T-helper 17 cell (primary cell): Measurements from ENCODE around the gene P2RX7. TPM values are rescaled to one million over a fixed set of nuclear protein-coding genes. Genes with fewer than 3 reads are reported as not detected.
"Not testable (repeated sequence)": the region's sequence is repeated elsewhere in the genome, so short reads cannot be mapped to it uniquely, and the experiment has no call there.

Experiments
- ATAC-seq: fragments of 150-1000 bp; cut with Tn5 transposase; 2 replicates; pipeline ENCODE4 v1.10.0; 2021; ENCODE audit warnings: mild to moderate bottlenecking, moderate library complexity
- DNase-seq, 3 donors: peaks; one replicate each; pipeline versions ENCODE4 v3.0.0 to v3.0.0-alpha.2; 2020 to 2021
- H3K9me3 ChIP-seq: one replicate; pipeline ENCODE4 v1.7.0; 2013; ENCODE audit warnings: low read length, mild to moderate bottlenecking; ENCODE audit not compliant: control insufficient read depth, poor library complexity, severe bottlenecking
- H3K27ac Mint-ChIP-seq: one replicate; pipeline ENCODE4 v1.8.0; 2022; ENCODE audit warnings: mild to moderate bottlenecking, moderate library complexity, mixed read lengths
- H3K27me3 Mint-ChIP-seq: one replicate; pipeline ENCODE4 v1.8.0; 2022; ENCODE audit warnings: mixed read lengths
- H3K36me3 Mint-ChIP-seq: one replicate; pipeline ENCODE4 v1.8.0; 2022; ENCODE audit warnings: low read depth, mixed read lengths
- H3K4me1 Mint-ChIP-seq: one replicate; pipeline ENCODE4 v1.8.0; 2022; ENCODE audit warnings: mild to moderate bottlenecking, mixed read lengths
- H3K4me3 Mint-ChIP-seq: one replicate; pipeline ENCODE4 v1.8.0; 2022; ENCODE audit warnings: mild to moderate bottlenecking, moderate library complexity, mixed read lengths
- total RNA-seq, 4 donors: library from RNA in 2 of 4; stranded (reverse) in 2 of 4; gene quantifications; one replicate each; pipeline ENCODE4 v1.2.3 and lab custom pipeline; 2022 to 2026

The P2RX7 gene
- total RNA-seq, 2 donors from 2014 or later, result 6.3 to 10.4 TPM

- Mint-ChIP-seq H3K4me3 (no peak overlapping the region), H3K27me3 (no peaks in the 10 kb centered on the region), H3K4me1 (no peaks in the 10 kb centered on the region), H3K36me3 (no peaks in the 10 kb centered on the region), H3K27ac (no peak overlapping the region)
- DNase-seq (no peak), ATAC-seq (no peak)
- H3K9me3 ChIP-seq, result no peaks in the 10 kb centered on the region
Observed at GRCh38 chr12:121198949-121199348, 66.3 kb downstream of the P2RX7 start.

DNA sequence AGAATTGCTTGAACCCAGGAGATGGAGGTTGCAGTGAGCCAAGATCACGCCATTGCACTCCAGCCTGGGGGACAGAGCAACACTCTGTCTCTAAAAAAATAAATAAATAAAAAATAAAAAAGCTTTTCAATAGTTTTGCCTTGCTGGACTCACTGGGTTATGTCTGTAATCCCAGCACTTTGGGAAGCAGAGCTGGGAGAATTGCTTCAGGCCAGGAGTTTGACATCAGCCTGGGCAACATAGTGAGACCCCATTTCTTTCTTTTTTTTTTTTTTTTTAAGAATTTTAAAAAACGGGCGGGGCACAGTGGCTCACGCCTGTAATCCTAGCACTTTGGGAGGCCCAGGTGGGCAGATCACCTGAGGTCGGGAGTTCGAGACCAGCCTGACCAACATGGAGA lies 68.5 kb downstream of the P2RX7 start:
- H3K4me1 Mint-ChIP-seq, DNase-seq, H3K9me3 ChIP-seq, ATAC-seq, H3K4me3 Mint-ChIP-seq, H3K27me3 Mint-ChIP-seq, H3K36me3 Mint-ChIP-seq, H3K27ac Mint-ChIP-seq: not testable (repeated sequence)

GRCh38 chr12:121202407-121203355 lies 70.0 kb downstream of the P2RX7 start:
- H3K27ac Mint-ChIP-seq, result no peak overlapping the region
- H3K4me1 Mint-ChIP-seq, result peaks cover 2% of the 10 kb centered on the region
- H3K9me3 ChIP-seq, result no peaks in the 10 kb centered on the region
- H3K36me3 Mint-ChIP-seq, result no peaks in the 10 kb centered on the region
- no peaks in the 10 kb centered on the region for H3K27me3 Mint-ChIP-seq
- DNase-seq, result no peak
- no peak overlapping the region for H3K4me3 Mint-ChIP-seq
- ATAC-seq, result no peak

GRCh38 chr12:121203482-121203881 lies 70.8 kb downstream of the P2RX7 start:
- H3K36me3 Mint-ChIP-seq, result no peaks in the 10 kb centered on the region
- H3K27ac Mint-ChIP-seq, result no peak overlapping the region
- no peaks in the 10 kb centered on the region for H3K9me3 ChIP-seq
- no peaks in the 10 kb centered on the region for H3K27me3 Mint-ChIP-seq
- ATAC-seq (no peak), DNase-seq (no peak)
- peaks cover 2% of the 10 kb centered on the region for H3K4me1 Mint-ChIP-seq
- no peak overlapping the region for H3K4me3 Mint-ChIP-seq

GRCh38 chr12:121205491-121205890 lies 72.8 kb downstream of the P2RX7 start:
- no peak overlapping the region for H3K27ac Mint-ChIP-seq

DNA sequence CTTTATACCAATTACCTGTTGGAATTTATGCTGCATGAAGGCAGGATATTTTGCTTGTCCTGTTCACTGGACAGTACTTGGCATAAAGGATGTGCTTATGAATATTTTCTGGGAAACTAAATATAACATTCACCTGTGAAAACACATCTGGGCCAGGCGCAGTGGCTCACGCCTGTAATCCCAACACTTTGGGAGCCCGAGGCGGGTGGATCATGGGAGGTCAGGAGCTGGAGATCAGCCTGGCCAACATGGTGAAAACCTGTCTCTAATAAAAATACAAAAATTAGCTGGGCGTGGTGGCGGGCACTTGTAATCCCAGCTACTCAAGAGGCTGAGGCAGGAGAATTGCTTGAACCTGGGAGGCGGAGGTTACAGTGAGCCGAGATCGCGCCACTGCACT lies 75.9 kb downstream of the P2RX7 start:
- H3K27me3 Mint-ChIP-seq, H3K36me3 Mint-ChIP-seq: not testable (repeated sequence)

More at GRCh38 chr12:121205491-121205890, 72.8 kb downstream of the P2RX7 start:
- no peaks in the 10 kb centered on the region for H3K27me3 Mint-ChIP-seq
- no peaks in the 10 kb centered on the region for H3K9me3 ChIP-seq
- DNase-seq (no peak), ATAC-seq (no peak)
- no peaks in the 10 kb centered on the region for H3K36me3 Mint-ChIP-seq
- H3K4me1 Mint-ChIP-seq, result peaks cover 4% of the 10 kb centered on the region
- no peak overlapping the region for H3K4me3 Mint-ChIP-seq

DNA sequence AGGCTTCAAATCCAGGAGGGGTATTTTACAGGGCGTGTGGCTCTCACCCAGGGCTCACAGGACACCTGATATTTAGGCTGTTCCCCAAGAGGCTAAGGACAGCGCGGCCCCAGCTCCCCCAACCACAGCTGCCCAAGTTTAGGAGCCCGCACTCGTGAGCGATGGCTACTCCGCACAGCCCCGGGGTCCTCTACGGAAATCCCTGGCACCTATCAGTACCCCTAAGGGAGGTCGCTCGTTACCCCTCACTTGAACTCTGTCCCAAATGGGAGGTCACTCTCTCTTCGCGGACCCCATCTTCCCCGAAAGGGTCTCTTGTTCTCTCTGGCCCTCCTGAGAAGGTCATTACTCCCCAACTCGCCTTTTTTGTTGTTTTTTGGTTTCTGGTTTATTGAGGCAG lies 76.5 kb downstream of the P2RX7 start:
- peaks cover under 1% of the 10 kb centered on the region for H3K36me3 Mint-ChIP-seq
- peak overlapping the region; percentile 96 for H3K4me3 Mint-ChIP-seq
- no peak for DNase-seq
- peaks cover 17% of the 10 kb centered on the region for H3K4me1 Mint-ChIP-seq
- H3K27ac Mint-ChIP-seq, result peak overlapping the region; percentile 97
- no peaks in the 10 kb centered on the region for H3K27me3 Mint-ChIP-seq
- no peaks in the 10 kb centered on the region for H3K9me3 ChIP-seq
- ATAC-seq, result no peak

More for the DNA sequence above, 75.9 kb downstream of the P2RX7 start:
- Mint-ChIP-seq H3K27ac (peak overlapping the region; percentile 97), H3K4me1 (peaks cover 15% of the 10 kb centered on the region)
- H3K9me3 ChIP-seq, H3K4me3 Mint-ChIP-seq, DNase-seq, ATAC-seq: not testable (repeated sequence)

DNA sequence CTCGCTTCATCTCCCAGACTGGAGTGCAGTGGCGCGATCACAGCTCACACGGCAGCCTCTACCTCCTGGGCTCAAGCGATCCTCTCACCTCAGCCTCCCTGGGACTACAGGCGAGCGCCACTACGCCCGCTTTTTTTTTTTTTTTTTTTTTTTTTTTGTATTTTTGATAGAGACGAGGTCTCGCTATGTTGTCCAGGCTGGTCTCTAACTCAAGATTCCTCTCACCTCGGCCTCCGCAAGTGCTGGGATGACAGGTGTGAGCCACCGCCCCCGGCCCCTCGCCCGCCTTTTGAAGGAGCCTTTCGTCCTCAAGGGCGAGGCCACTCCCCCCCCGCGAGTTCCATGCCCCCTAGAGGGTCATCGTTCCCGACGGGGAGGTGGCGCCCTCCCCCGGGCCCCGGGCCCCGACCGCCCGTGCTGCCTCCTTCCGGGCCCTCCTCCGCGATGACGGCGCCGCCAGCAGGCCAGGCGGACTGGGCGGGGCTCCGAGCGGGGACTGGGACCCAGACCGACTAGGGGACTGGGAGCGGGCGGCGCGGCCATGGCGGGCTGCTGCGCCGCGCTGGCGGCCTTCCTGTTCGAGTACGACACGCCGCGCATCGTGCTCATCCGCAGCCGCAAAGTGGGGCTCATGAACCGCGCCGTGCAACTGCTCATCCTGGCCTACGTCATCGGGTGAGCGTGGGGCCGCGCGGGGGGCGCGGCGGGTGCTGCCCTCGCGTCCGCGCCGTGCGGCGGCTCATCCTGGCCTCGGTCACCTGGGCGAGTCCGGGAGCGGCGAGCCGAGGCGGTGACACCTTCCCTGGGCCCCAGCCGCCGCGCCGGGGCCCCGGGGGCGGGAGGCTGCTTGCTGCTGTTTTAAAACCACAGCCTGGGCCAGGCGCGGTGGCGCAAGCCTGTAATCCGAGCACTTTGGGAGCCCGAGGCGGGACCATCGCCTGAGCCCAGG lies 77.2 kb downstream of the P2RX7 start, which contains the start of gene P2RX4:
Gene P2RX4, plus strand, starts transcription at position 506 of the 949 bp plus-strand sequence. Its CDS starts 36 bp downstream, at position 542.
- peak within 1 kb of the TSS; percentile 97 for H3K27ac Mint-ChIP-seq
- no peaks in the 10 kb centered on the region for H3K9me3 ChIP-seq
- DNase-seq, result peak; percentile 76 to 82 (median 79)
- peak within 1 kb of the TSS; percentile 96 for H3K4me3 Mint-ChIP-seq
- ATAC-seq, result peak; percentile 88
- H3K36me3 Mint-ChIP-seq, result peaks cover 2% of the 10 kb centered on the region
- no peaks in the 10 kb centered on the region for H3K27me3 Mint-ChIP-seq
- peaks cover 19% of the 10 kb centered on the region for H3K4me1 Mint-ChIP-seq

GRCh38 chr12:121212875-121213274 lies 80.2 kb downstream of the P2RX7 start:
- no peak overlapping the region for H3K4me3 Mint-ChIP-seq
- no peak for ATAC-seq
- H3K4me1 Mint-ChIP-seq, result peaks cover 26% of the 10 kb centered on the region
- H3K27ac Mint-ChIP-seq, result no peak overlapping the region
- no peak for DNase-seq
- H3K27me3 Mint-ChIP-seq, result no peaks in the 10 kb centered on the region
- H3K9me3 ChIP-seq, result no peaks in the 10 kb centered on the region
- peaks cover 5% of the 10 kb centered on the region for H3K36me3 Mint-ChIP-seq

GRCh38 chr12:121214166-121214777 lies 81.6 kb downstream of the P2RX7 start:
- ATAC-seq, result no peak
- Mint-ChIP-seq H3K36me3 (peaks cover 6% of the 10 kb centered on the region), H3K4me3 (peak overlapping the region; percentile 70), H3K4me1 (peaks cover 26% of the 10 kb centered on the region), H3K27ac (peak overlapping the region; percentile 93), H3K27me3 (no peaks in the 10 kb centered on the region)
- no peak for DNase-seq
- H3K9me3 ChIP-seq, result no peaks in the 10 kb centered on the region

DNA sequence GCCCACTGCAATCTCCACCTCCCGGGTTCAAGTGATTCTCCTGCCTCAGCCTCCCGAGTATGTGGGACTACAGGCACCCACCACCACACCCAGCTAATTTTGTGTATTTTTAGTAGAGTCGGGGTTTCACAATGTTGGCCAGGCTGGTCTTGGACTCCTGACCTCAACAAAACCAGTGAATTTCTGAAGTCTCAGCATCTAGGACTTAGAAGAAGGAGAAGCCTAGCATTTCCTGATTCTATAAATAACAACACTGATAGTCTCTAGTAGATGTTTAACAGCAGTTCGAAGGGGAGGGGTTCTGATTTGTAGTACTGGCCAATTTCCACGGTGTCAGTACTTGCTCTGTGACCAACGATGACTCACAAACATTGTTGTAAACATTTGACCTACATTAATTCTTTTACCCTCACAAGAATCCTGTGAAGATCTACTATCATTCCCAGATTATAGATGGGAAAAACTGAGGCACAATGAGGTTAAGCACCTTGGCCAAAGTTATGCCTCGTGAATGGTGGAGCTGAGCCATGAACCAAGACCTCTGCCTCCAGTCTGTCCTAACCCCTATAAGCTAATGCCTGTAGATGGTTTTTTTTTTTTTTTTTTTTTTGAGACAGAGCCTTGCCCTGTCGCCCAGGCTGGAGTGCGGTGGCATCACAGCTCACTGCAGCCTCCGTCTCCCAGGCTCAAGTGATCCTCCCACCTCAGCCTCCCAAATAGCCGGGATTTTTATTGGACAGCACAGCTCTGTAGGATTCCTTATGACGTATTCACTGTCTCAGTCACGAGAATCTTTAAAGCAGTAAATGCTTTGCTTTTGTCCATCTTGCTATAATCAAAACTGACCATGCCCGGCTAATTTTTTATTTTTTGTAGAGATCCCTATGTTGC lies 82.4 kb downstream of the P2RX7 start:
- DNase-seq (no peak), ATAC-seq (peak; percentile 8)
- peaks cover 9% of the 10 kb centered on the region for H3K36me3 Mint-ChIP-seq
- peak overlapping the region; percentile 70 for H3K4me3 Mint-ChIP-seq
- peak overlapping the region; percentile 93 for H3K27ac Mint-ChIP-seq
- H3K27me3 Mint-ChIP-seq, result no peaks in the 10 kb centered on the region
- peaks cover 27% of the 10 kb centered on the region for H3K4me1 Mint-ChIP-seq
- no peaks in the 10 kb centered on the region for H3K9me3 ChIP-seq

DNA sequence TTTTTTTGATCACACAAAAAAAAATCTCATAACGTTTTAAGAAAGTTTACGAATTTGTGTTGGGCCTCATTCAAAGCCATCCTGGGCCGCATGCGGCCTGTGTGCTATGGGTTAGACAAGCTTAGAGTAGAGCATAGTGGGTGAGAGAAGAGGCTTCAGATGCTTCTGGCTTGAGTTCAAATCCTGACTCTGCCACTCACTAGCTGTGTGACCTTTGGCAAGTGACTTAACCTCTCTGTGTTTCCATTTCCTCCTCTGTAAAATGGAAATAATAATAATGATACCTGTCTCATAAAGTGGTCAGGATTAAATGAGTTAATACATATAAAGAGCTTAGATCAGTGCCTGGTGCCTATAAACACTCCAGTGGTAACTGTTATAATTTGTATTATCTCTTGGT lies 83.4 kb downstream of the P2RX7 start:
- ATAC-seq, result no peak
- H3K36me3 Mint-ChIP-seq, result peaks cover 9% of the 10 kb centered on the region
- no peak for DNase-seq
- peak overlapping the region; percentile 93 for H3K27ac Mint-ChIP-seq
- H3K4me3 Mint-ChIP-seq, result no peak overlapping the region
- H3K4me1 Mint-ChIP-seq, result peaks cover 29% of the 10 kb centered on the region
- no peaks in the 10 kb centered on the region for H3K9me3 ChIP-seq
- no peaks in the 10 kb centered on the region for H3K27me3 Mint-ChIP-seq
